ENCODE results near the gene SGPL1.
"Not testable (repeated sequence)": the region's sequence is repeated elsewhere in the genome, so short reads cannot be mapped to it uniquely, and the experiment has no call there.

Gene SGPL1

DNA sequence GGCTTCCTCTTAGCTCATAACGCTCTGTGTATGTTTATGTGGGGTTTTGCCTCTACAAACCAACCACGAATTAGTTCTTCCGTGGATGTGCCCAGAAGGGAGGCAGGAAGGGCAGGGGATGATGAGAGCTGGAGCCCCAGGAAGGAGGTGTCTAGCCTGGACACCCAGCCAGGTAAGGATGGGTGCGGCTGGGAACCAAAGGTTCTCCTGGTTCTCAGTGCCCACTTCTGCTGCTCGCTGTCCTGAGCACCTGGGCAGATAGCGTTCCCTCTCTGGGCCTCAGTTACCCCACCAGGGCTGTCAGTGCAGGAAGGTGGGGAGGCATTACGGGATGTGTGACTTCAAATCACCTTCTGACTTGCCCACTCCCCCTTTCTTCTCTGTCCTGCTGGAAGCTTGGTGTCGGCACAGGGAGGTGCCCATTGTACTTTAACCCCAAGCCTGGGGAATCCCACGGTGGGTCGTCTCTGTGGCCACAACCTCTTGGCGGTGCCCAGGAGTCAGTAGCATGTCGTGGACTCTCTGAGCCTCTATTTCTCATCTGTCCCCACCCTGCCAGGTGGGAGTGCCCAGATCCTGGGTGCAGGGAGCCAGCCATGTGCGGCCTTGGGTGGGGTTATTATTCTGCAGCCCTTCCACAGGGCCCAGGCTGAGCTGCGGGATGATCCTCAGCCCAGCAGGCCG, 91.3 kb downstream of the SGPL1 start:
- no peak for DNase-seq (ENCODE audit: low read depth)

- no peak for DNase-seq (ENCODE audit: low read depth)
Measured at GRCh38 chr10:70907637-70908405, 92.1 kb downstream of the SGPL1 start.

- DNase-seq (ENCODE audit: low read depth), result no peak
Measured at GRCh38 chr10:70908406-70909296, 92.9 kb downstream of the SGPL1 start.

DNA sequence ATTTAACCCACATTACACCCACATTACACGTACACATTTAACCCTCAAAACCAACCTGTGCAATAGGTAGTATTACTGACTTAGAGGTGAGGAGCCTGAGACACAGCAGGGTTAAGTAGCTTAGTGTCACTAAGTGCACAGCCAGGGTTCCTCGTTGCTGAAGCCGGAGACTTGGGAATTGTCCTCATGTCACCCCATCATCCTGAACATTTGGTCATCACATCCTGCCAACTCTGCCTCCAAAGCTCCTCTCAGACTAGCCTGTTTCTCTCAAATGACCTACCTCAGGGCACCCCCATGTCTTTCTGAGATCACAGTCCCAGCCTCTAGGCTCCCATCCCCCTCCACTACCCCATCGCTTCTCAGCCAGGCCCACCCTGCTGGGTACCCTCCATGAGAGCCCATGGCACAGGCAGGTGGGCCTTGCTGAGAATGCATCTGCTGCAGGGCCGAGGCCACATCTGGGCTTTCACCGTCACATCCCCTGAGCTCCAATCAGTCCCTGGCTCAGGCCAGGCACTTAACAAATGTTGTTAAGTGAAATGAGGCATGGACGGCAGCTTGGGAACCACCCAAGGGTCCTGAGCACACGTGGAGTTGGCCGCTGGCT, 93.7 kb downstream of the SGPL1 start:
- DNase-seq (ENCODE audit: low read depth), result no peak

- DNase-seq (ENCODE audit: low read depth), result no peak
Measured at GRCh38 chr10:70910486-70911341, 95.0 kb downstream of the SGPL1 start.

GRCh38 chr10:70911386-70911785, 95.6 kb downstream of the SGPL1 start:
- no peak for DNase-seq (ENCODE audit: low read depth)

DNA sequence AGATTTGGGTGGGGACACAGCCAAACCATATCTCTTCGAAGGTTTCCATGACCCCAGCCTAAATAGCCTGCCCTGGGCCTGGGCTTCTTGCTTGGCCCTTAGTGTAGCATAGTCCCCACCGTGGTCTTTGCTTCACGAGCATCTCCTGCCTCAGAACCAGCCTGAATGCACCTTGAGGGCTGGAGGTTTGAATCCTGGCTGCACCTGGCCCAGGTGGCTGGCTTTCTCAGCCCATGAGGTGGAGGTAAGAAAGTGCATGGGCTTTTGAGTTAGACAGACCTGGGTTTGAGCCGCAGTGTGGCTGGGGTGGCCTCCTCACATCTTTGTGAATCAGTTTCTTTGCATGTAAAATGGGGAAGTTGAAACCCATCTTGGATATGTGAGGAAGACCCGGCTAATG, 96.8 kb downstream of the SGPL1 start:
- DNase-seq (ENCODE audit: low read depth), result no peak

DNA sequence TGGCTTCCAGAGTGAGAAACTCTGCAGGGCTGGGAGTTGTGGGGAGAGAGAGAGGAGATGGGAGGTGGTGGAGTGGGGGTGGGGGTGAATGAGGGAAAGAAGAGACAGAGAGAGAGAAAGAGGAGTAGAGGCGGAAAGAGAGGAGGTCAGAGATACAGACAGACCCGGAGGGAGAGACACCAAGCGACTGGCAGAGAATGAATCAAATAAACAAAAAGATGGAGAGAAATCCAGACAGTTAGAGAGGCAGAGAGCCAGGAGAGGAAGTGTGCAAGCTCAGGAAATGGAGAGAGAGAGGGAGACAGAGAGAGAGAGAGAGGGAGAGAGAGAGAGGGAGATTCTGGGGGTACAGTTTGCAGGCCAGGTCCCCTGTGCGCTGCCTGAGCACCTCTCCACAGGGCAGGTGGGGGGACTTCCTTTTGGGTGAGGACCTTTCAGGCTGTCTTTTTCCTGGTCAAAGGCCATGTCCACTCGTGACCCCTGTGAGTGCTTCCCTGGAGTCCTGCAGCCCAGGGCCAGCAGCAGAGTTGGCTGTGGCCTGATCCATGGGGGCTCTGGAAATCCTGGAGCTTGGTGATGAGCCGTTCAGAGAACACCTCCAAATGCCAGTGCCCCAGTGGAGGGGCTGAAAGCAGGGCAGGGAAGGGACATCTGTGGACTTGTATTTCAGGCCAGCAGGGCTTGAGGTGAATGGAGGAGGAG, 97.6 kb downstream of the SGPL1 start:
- DNase-seq (ENCODE audit: low read depth), result no peak

GRCh38 chr10:70913893-70914240, 98.1 kb downstream of the SGPL1 start:
- no peak for DNase-seq (ENCODE audit: low read depth)

GRCh38 chr10:70914316-70914864, 98.6 kb downstream of the SGPL1 start:
- no peak for DNase-seq (ENCODE audit: low read depth)

DNA sequence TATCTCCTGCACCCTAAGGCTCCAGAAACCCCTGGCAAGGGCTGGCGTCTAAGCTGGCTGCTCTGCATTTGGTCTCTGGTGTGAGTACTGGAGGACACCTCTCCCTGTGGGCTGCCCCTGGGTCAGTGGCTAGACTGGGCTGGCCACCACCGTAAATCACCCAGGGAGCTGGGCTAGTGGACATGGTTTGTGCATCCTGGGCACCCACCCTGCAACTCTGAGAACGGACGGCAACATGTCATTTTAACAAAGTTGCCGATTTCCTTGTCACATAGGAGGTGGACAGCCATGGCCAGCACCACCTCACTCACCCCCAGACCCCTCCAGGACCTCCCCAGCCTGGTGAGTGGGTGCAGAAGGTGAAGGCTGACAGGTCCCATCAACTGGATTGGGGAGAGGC, 99.5 kb downstream of the SGPL1 start:
- DNase-seq (ENCODE audit: low read depth), result no peak

GRCh38 chr10:70915806-70916205, 100.1 kb downstream of the SGPL1 start:
- no peak for DNase-seq (ENCODE audit: low read depth)

DNA sequence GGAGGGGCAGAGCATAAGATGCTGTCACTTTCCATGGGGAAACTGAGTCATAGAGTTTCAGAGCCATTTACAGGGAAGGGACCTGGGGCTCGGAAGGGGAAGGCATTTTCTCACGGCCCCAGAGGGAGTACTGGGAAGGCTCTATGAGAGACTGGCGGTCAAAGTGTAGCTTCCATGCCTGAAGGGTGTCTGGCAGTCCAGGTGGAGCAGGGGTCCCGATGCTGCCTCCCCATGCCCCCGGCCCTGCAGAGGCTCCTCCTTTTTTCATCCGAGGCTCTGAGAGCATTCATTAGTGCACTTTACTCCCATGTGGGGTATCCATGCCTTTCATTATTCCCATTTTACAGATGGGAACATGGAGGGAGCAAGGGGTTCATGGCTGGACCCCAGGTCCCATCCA, 100.5 kb downstream of the SGPL1 start:
- no peak for DNase-seq (ENCODE audit: low read depth)

DNA sequence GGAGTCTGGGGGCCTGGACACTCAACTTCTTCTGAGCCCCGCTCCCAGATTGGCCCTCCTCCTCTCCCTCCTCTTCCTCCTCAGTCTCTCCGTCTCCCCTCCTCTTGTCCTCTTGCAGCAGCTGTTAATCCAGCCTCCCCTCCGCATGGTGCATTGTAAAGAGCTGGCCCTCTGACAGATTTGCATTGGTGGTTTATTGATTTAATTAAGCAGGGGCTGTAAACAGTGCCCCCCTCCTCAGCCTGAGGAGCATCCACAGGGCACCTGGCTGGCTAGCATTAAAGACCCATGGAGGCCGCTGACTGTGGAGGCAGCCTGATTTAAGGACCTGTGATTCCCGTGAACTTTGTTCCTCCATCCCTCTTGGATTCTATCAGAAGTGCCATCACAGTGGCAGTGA, 101.5 kb downstream of the SGPL1 start:
- no peak for DNase-seq (ENCODE audit: low read depth)

- DNase-seq (ENCODE audit: low read depth), result no peak
Measured at GRCh38 chr10:70917635-70918034, 101.9 kb downstream of the SGPL1 start.

DNA sequence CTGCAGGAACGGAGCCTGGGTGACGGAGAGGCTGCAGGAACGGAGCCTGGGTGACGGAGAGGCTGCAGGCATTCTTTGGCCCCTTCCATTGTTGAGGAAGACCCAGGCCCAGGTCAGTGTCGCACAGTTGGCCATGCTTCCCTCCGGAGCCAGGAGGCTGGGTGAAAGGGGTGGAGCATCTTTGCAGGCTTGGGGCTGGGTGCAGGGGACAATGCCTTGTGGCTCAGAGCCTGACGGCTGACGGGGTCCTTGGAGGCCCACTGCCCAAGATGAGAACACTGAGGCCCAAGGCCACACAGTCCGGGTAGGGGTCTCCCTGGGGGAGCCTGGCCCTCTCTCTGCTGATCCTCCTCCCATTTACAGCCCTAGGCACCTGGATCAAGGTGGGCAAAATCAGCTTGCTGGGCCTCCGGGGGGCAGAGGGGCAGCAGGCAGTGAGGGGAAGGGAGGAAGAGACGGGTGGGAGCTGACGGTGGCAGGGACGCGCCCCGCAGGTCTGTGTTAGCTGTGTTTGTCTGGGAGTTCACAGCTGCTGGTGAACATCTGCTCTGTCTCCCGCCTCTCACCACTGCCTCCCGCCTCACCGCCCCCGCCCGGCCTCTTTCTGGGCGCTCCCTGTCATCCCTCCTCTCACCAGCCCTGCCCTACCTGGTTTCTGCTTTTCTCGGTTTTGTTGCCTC, 103.2 kb downstream of the SGPL1 start:
- no peak for DNase-seq (ENCODE audit: low read depth)

DNA sequence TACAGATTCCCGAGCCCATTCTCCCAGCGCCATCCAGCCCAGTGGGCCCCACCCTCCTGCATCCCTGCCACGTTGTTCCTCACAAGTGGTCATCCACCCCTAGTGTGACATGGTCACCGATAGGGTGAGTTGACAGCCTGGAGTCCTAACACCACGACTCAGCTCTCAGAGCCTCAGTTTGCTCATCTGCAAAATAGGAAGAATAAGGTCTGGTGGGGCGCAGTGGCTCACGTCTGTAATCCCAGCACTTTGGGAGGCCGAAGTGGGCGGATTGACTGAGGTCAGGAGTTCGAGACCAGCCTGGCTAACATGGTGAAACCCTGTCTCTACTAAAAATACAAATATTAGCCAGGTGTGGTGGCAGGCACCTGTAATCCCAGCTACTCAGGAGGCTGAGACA, 104.2 kb downstream of the SGPL1 start:
- not testable (repeated sequence) for DNase-seq (ENCODE audit: low read depth)

GRCh38 chr10:70920519-70920918, 104.8 kb downstream of the SGPL1 start:
- DNase-seq (ENCODE audit: low read depth), result no peak

DNA sequence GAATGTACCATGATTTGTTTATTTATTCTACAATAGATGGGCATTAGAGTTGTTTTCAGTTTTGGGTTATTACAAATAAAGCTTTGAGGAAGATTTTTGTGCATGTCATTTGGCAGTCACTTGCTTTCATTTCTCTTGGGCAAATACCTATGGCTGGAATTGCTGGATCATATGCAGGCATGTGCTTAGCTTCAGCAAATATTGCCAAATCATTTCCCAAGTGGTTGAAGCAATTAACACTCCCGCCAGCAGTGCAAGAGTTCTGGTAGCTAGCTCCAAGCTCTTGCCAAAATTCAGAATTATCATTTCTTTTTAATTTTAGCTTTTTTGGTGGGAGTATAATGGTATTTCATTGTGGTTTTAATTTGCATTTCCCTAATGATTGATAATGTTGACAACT, 105.5 kb downstream of the SGPL1 start:
- no peak for DNase-seq (ENCODE audit: low read depth)

GRCh38 chr10:70923696-70924095, 107.9 kb downstream of the SGPL1 start:
- no peak for DNase-seq (ENCODE audit: low read depth)
